SH-SY5Y (cell line): ENCODE results near the gene SPSB1.

Experiments used
- GATA2 ChIP-seq: IDR thresholded peaks from 2 replicates; pipeline ENCODE4 v1.6.1; 2011; ENCODE audit warnings: mild to moderate bottlenecking, low read depth, low read length
- GATA3 ChIP-seq: IDR thresholded peaks from 2 replicates; pipeline ENCODE4 v1.6.1; 2011; ENCODE audit warnings: low read depth, mild to moderate bottlenecking, low read length, moderate library complexity

GRCh38 chr1:9311029-9311428, 18.3 kb downstream of the SPSB1 start:
- TF ChIP-seq GATA2: no peak
- TF ChIP-seq GATA3: no peak
